ENCODE data around the gene TTC39A.

TTC39A gene

DNA sequence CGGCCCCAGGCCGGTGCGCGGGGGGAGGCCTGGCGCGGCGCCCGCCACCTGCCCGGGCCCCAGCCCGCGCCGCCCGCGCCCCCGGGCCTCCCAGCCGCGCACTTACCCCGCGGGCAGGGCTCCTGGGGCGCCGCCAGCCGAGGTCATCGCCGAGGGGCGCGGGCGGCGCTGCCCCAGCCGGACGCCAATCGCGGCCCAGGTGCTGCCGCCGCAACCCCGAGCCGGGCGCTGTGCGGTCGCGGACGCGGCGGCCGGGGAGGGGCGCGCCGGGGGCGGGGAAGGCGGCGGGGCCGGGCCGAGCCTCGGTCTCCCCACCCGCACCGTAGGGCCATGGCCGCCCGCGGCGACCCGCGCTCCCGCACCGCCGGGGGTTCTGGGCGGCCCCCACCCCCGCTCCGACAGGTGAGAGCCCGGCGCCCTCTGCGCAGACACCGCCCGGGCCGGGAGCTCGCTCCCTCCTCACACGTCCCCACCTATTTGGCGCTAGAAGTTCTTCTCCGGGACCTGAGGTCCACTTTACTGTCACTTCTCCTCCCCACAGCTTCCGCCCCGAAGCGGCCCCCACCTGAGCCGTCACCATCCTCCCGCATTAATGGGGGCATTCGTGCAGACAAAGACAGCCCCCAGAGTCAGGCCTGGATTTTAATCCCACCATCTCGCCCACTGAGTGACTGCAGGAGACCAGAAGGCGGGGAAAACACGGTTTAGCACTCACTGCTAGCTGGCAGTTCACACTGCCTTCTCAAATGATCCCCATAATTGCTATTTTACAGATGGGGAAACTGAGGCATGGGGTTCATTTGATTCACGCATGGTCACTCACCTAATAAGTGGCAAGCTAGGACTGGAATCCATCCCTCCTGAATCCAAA is at the start of gene TTC39A:
TSS of gene TTC39A (minus strand) at position 232 of the 871 bp plus-strand sequence. CDS start at position 147, 85 bp downstream.
- DNase-seq: no peak

DNA sequence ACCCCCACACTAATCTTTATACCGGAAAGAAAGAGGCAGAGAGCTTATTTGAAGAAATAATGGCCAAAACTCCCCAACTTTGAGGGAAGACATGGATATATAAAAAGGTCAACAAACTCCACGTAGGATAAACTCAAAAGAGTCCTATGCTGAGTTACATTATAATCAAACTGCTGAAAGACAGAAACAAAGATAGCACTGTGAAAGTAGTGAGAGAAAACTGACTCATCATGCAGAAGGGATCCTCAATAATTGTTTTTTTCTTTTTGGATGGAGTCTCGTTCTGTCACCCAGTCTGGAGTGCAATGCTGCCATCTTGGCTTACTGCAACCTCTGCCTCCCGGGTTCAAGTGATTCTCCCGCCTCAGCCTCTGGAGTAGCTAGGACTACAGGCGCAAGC is 48.5 kb upstream of the TTC39A start:
- DNase-seq: no peak

DNA sequence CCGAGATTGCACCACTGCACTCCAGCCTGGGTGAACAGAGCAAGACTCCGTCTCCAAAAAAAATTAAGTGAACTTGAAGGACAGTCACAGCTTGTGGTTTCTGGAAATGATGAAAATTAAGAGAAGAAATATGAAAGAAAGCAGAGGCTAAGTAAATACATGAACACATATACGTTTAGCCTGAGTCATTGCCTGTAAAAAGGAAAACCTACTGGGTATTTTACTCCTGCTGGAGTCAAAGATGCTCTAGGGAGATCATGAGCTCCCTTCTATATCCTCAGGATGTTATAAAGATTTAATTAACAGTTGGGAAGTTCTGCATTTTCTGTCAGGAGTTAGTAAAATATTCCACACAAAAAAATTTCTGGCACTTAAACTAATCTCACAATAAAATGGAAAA is 43.5 kb upstream of the TTC39A start:
- DNase-seq: no peak

DNA sequence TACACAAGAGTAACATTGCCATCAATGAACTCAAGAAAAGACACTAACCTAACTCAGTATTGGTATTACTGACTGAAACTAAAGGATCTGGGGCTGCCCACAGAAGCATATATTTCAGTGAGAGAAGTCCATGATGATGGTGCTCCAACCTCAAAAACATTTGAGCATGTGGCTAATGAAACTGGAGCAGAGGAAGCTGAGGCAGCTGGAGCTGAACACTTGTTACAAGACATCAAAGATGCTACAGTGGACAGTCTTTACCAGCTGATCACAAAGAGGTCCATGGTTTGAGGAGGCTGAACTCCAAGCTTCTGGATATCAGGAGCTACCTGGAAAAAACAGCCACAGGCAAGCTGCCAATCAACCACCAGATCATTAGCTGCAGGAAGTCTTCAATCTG is 42.2 kb upstream of the TTC39A start:
- no peak for DNase-seq

DNA sequence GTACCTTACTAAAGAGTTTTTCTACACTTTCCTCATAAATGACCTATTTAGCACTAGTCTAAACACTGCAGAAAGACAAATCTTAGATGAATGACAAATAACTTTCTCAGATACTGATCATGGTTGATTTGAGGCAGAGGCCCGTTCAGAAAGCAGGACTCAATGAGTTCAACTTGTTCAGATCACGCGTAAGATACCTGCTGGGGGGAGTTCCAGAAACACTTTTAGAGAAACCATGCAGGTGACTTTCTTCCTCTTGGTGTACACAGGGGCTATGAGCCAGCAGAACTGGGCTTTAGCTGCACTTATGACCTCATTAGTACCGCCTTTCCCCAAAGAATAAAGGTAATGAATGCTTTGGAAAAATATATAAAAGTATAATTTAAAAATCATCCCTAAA is 38.8 kb upstream of the TTC39A start:
- no peak for DNase-seq

DNA sequence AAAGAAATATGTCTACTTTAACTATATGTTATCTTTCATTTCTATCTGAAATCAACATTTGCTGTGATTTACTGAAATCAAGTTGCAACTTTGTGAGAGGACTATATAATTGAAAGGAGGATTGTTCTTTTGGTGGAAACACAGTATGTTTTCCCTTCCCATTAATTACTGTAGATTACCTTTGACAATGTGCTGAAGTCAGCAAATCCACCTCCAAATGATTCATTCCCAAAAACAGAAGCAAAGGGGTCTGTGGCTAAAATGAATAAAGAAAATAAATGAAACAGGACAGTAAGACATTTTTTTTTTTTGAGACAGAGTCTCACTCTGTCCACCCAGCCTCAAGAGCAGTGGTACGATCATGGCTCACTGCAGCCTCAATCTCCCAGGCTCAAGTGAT is 35.4 kb upstream of the TTC39A start:
- no peak for DNase-seq

DNA sequence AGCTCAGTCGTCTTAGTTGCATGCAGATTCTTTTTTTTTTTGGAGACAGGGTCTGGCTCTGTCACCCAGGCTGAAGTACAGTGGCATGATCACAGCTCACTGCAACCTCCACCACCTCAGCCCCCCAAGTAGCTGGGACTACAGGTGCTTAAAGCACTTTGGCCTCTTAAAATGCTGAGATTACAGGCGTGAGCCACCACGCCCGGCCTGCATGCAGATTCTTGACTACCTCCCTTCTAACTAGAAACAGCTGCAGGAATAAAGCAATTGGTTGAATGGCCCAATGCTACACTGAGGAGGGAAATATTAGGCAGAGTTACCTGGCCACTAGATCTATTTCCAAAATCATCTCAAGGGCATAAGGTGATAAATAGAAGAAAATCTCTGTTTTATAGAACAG is 29.5 kb upstream of the TTC39A start:
- no peak for DNase-seq

DNA sequence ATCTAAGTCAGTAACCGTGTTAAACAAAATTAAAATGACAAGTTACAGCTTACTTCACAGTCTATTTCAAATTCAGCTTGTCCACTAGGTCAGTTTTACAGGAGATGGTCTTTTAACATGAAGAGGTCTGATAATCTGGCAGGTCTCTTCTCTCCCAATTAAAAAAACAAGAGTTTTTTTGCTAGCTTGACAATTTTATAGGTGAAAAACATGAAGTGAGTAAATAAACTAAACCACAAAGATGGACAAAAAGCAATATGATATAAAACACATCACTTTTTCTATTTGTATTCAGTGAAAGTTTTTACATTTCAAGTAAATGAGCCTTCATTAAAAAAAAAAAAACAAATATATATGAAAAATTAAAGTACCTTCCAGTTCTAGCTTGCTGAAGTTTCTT is 25.0 kb upstream of the TTC39A start:
- no peak for DNase-seq

DNA sequence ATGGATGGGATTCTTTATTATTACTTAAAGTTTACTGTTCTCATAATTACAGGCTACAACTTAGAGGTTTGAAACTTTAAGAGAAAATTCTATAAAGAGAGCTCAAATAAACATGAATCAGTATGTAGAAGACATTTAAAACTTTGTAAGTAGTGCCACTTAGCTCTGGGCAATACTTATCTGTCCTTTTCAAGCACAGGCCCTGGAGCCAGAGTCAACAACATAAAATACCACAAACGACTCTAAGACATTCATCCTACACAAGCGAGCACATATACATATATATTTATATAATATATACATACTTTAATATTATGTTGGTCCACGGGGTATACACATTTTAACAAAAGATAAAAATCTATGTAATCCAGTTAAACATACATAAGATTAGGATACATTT is 24.1 kb upstream of the TTC39A start:
- DNase-seq: no peak

DNA sequence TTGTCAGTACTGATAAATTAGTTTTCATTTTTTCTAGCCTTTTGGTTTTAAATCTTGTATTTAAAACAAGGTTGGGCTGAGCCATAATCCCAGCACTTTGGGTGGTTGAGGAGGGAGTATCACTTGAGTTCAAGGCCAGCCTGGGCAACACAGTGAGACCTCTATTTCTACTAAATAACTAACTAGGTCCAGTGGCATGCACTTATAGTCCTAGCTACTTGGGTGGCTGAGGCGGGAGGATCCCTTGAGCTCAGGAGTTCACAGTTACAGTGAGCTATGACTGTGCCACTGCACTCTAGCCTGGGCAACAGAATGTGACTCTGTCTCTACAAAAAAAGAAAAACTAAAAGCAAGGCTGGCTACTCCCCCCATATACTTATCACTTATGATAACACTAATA is 21.5 kb upstream of the TTC39A start:
- DNase-seq: no peak

DNA sequence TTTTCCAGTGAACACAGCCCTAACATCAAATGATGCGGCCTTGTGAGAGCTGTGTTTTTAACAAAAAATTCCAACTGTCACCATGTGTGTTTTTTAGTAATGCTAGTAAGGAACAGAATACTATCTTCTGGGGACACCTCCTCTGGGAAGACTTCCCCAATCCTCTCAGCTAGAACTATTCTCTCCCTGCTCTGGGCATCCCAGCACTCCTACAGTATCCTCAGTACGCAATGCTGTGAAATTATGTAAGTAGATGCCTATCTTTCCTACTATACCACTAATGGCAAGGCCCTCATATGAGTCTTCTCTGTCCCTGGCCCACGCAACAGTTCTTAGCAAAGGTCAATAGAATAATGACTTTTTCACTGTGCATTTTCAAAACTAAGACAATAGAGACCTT is 19.5 kb upstream of the TTC39A start:
- no peak for DNase-seq

DNA sequence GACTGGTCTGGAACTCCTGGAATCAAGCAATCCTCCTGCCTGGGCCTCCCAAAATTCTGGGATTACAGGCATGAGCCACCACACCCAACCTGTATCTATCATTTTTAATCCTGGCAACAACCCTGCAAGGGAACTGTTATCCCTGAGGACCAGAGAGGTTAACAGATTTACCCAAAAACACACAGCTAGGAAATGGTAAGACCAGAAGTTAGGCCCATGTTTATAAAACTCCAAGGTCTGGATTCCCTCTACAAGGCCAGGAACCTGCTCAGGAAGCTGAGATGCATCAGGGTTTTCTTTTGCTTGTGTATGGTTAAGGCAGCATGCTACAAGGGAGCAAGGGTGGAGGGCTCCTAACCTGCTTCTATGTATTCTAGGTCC is 17.8 kb upstream of the TTC39A start:
- no peak for DNase-seq

DNA sequence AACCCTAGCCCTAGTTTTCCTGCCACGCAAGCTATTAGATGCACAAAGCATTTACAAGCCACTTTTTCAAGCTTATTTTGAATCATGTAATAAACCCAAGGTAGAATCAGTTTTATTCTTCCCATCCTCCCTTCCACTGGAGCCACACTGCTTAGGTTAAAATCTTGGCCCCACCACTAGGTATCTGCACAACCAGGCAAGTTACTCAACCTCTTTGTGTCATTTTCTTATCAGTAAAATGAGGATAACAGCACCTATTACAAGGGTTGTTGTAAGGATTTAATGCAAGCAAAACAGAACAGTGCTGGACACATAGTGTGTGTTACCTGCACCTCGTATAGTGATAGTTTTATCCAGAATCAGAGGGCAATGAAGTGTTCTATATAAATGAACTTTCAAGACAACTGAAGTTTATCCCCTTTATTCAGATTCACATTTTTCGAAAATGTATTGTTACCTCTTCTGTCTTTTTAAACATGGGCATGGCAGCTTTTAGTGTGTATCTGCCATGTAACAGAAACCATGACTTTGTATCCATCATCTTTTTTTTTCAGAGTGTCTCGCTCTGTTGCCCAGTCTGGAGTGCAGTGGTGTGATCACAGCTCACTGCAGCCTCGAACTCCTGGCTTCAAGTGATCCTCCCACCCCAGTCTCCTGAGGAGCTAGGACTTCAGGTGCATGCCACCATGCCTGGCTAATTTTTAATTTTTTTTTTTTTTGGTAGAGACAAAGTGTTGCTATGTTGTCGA is 17.2 kb upstream of the TTC39A start:
- no peak for DNase-seq

DNA sequence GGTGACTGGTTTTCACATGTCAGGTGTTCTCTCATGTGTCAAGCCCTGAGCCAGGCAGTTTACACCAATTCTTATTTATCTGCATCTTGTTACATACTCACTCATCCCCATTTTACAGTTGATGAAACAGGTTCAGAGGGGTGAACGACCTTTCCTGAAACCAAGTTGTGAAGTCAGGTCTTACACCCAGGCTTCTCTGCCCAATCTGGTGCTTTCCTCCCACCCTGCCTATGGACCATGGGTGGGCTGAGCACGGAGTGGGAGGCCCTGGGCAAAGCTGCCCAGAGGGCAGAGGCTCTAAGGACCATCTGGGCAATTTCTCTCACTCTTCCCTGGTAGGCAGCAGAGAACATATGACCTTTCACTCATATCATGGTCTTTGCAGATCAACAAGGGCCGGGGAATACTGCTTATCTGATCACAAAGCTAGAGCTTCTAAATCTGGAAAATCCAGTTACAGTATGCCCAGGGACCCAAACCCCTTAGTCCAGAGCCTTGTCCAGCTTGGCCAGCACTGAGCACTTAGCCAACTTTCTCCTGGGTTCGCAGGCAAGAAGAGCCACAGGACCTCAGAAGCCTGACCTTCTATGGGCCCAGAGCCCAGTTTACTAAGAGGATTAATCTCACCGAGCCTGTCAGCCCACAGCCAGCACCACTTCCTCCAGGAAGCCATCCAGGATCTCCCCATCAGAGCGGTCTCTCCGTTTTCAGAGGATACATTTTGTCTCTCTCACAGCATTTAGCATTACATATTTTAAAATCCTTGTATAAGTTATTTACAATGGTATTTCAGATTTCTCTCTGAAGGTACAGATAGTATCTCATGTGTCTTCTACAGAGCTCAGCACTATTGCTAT is 16.0 kb upstream of the TTC39A start:
- no peak for DNase-seq

DNA sequence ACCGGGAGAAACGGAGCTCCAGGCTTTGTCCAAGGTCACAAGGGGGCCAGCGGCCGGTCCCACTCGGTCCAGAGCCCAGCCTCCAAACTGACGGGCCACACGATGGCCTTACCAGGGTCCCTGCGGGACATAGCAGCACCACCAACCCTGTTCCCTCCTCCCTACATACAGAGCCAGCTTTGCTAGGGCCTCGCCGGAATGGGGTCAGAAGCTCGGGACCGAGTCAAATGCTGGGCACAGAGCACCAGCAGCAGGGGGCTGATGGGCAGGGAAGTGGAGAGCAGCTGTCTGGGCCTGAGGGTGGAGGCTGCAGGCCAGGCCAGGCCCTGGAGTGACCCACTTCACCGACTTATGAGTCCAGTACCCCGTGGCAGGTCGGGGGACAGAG is 14.9 kb upstream of the TTC39A start:
- no peak for DNase-seq

DNA sequence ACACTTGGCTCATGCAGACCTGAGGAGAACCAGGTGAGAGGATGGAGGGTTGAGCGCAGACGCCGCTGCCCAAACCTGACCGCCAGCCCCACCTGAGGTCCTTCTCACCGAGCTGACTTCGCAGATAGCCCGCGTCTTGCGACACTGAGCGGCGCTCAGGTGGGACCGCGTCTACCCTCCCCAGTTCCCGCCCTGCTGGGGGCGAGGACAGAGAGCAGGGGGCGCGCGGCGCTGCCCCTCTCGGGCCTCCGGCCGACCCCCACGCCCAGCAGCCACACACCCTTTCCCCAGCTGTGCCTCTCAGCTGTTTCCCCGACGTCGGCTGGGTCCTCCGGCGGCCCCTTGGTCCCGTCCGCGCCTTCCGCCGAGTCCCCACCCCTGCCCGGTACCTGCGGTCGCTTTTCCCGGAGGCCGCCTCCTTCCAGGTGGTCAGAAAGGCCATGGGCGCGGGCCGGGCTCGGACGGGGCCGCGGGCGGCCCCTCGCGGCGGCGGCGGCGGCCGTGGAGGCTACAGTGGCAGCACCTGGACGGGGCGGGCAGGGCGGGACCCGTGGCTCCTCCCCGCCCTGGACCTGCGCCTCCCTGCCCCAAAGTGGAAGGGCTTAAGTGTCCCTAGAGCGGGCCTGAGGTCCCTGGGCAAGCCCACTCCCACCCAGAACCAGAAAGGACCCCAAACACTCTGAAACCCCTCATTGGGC is 14.4 kb upstream of the TTC39A start:
- no peak for DNase-seq

DNA sequence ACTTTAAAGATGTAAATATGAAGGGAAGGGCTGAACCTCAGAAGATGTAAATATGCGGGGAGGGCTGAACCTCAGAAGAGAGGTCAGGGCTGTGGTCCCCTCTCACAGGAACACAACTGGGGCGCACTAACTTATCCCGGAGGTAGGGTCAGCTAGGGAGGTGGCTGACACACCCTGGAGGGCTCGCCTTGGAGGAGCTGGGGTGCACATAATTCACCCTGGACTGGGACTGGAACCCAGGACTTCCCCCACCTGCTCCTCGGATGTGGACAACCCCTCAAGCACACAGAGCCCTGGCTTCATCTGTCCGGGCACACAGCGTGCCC is 13.9 kb upstream of the TTC39A start:
- no peak for DNase-seq

DNA sequence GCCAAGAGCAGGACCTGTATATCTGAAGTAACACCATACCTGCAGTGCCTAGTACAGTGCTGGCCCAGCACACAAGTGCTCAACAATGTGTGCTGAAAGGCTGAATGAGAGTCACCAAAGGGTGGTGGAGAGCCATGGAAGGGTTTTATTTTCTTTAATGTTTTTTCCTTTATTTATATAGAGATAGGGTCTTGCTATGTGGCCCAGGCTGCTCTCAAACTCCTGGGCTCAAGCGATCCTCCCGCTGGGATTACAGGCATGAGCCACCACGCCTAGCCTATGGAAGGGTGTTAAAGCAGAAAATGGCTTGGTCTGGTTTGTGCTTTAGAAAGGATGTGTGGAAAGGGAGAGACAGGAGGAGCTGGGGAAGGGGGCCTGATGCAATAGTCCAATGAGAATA is 13.3 kb upstream of the TTC39A start:
- no peak for DNase-seq

DNA sequence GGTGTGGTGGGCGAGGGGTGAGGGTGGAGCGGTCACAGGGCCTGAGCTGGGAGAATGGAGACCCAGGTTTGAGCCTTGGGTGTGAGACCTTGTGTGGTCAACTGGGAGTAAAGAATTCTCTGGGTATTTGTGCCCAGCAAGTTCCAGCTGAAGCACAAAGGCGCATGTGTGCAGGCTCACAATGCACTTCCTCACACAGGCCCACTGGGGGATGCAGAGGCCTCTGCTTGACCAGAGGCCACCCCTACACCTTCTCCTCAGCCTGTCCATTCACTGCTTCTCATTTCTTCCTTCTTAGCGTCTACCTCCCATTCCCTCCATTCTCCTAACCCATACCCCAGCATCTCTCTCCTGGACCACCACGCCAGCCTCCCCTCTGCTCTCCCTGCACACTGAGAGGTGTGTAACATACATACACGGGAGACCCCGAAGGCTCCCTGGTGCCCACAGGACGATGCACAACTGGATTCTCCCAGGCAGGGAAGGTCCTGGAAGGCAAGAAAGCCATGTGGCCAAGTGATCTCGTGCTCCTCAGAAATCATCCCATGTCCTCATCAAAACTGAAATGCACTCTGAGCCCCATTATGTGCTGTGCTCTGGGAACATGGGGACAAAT is 12.3 kb upstream of the TTC39A start:
- DNase-seq: no peak

DNA sequence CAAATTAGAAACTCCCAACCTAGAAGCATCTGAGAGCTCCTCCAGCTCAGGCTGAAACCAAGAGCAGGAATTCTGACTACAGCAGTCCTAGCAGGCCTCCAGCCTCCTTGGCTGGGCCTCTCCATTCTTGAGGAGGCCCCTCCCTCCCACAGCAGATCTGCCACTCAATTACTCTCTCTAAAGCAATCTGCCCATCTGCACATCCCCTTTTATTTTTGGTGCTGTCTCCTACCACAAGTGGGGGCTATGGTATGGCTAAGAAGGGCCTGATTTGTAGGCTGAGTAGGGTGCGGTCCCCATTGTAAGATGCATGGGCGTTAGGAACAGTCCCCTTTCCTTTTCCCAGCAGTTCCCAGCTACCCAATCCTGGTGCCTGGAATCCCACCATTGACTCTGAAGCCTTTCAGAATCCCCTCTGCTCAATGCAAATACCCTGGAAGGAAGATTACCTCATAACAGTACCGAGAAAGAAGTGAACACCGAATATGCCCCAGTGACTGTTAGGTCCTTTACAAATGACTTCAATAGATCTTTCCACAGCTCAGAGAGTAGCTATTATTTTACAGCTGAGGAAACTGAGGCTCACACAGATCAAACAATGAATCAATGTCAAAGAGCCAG is 11.6 kb upstream of the TTC39A start:
- DNase-seq: no peak

DNA sequence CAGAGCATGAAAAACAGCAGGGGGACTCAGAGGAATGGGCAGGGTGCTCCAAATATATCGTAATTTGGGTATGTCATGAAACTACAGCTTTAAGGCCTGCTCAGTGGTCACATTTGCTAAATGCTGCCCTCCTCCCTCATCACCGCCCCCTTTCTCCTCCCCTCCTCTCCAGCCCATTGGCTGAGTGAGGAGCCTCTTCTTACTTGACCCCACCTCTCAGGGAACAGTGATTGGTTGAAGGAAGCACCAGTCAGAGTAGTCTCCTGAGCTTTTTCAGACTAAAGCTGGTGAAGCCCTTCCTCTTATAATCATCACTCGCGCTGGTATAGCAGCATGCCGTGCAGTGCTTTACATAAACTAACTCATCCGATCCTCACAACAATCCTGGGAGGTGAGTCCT is 10.0 kb upstream of the TTC39A start:
- no peak for DNase-seq

DNA sequence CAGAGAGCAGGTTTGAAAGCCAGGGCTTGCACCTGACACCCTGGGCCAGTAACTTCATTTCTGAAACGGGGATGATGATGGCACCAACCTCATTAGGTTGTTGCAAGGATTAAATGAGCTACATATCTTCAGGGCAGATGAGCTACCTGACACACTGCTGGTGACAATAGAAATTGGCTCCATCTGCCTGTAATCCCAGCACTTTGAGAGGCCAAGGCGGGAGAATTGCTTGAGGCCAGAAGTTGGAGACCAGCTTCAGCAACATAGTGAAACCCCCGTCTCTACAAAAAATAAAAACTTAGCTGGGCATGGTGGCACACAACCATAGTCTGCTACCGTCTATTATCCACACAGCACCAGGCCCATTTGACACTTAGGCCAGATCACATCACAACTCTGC is 6.3 kb upstream of the TTC39A start:
- no peak for DNase-seq
